ENCODE results near the gene SHISA7.

The SHISA7 gene

DNA sequence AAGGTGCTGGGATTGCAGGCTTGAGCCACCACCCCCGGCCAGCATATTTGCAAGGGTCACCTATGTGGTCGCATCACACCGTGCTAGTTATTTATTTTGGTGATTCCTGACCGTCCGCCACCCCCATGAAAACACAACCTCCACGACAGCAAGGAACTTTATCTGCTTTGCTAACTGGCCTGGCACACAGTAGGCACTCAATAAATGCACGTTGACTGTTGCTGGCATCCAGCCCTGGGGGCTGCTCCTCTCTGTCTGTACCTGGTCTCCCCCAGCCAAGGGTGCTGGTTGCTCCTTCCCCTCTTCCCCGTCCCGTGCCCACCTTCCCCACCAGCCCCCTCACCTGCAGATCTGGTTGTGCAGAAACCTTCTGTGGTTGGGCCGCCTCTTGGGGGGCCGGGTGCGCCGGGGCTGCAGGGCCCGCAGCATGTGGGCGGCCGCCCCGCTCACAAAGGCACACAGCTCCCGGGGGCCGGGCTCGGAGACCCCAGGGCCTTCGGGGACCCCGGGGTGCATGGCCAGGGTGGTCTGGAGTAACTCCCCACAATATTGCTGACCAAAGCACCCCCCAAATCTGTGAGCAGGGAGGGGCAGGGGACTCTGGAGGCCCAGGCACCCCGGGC lies 21.1 kb upstream of the SHISA7 start:
- in situ Hi-C loops (cut with MboI; ENCODE audit: low sequenced_read_pairs) = no loop called here

DNA sequence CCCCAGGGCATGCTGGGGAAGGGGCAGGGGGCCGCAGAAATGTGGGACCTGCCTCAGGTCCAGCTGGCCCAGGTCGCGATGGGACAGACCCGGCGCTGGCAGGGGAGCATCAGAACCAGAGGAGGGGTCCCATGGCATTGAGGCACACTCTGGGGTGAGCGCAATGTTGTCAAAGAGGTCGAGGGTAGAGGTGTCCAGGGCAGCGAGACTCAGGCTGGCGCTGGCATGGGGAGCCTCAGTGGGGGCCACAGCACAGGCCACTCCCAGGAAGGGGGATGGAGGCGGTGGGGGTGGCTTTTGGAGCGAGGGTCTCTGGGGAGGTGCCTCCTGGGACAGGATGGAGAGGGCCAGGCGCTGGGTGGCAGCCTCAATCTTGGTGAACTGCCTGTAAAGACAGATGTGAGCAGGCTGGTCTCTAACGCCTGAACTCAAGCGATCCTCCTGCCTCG lies 20.5 kb upstream of the SHISA7 start:
- in situ Hi-C loops (cut with MboI; ENCODE audit: low sequenced_read_pairs) = no loop called here

DNA sequence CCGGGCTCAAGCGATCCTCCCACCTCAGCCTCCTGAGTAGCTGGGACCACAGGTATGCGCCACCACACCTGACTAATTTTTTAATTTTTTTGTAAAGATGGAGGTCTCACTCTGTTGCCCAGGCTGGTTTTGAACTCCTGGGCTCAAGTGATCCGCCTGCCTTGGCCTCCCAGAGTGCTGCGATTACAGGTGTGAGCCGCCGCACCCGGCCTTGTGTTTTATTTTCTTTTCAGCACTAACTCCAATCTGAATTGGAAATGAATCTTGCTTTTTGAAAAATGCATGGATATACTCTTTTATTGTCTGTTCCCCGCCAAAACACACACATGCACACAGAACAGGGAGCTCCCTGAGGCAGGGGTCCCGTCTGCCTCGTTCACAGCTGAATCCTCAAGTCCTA lies 19.6 kb upstream of the SHISA7 start:
- in situ Hi-C loops (cut with MboI; ENCODE audit: low sequenced_read_pairs) = no loop called here

GRCh38 chr19:55461974-55462626 lies 19.0 kb upstream of the SHISA7 start:
- in situ Hi-C loops (cut with MboI; ENCODE audit: low sequenced_read_pairs) = no loop called here

- in situ Hi-C loops (cut with MboI; ENCODE audit: low sequenced_read_pairs) = no loop called here
Observed at GRCh38 chr19:55461259-55461973, 18.3 kb upstream of the SHISA7 start, which contains the start of gene ISOC2. ISOC2 (minus strand) TSS chr19:55461642; CDS start chr19:55456486, 5,156 bp downstream.

- in situ Hi-C loops (cut with MboI; ENCODE audit: low sequenced_read_pairs) = no loop called here
Observed at GRCh38 chr19:55460670-55461258, 17.7 kb upstream of the SHISA7 start.

GRCh38 chr19:55459950-55460657 lies 17.0 kb upstream of the SHISA7 start:
- in situ Hi-C loops (cut with MboI; ENCODE audit: low sequenced_read_pairs) = no loop called here

GRCh38 chr19:55459551-55459949 lies 16.4 kb upstream of the SHISA7 start:
- in situ Hi-C loops (cut with MboI; ENCODE audit: low sequenced_read_pairs) = no loop called here

DNA sequence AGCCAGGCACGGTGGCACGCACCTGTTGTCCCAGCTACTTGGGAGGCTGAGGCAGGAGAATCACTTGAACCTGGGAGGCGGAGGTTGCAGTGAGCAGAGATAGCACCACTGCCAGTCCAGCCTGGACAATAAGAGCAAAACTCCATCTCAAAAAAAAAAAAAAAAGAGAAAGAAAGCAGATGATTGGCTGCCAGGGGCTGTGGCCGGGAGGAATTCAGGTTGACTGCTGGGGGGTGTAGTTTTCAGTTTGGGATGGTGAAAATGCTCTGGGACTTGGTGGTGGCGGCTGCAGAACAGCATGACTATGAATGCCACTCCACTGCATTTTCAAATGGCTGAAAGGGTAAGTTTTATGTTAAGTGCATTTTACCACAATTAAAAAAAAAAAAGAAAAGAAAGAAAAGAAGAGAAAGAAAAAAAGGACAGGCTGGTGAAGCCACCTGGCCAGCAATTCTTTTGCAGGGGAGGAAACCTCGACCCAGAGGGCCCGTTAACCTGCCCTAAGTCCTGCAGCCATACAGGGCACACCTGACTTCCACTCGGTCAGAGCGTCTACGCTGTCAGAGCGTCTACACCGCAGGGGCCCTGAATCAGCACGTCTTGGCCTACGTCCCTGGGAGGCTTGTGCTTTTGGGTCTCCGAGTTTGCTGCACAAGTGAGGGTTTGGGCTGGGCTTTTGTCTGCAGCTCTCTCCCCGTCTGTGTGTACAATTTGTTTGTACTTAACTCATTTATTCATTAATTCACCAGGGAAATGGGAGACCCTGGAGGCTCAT lies 14.8 kb upstream of the SHISA7 start:
- in situ Hi-C loops (cut with MboI; ENCODE audit: low sequenced_read_pairs) = no loop called here

GRCh38 chr19:55456347-55456746 lies 13.2 kb upstream of the SHISA7 start:
- in situ Hi-C loops (cut with MboI; ENCODE audit: low sequenced_read_pairs) = no loop called here

GRCh38 chr19:55455576-55456235 lies 12.6 kb upstream of the SHISA7 start:
- in situ Hi-C loops (cut with MboI; ENCODE audit: low sequenced_read_pairs) = no loop called here

GRCh38 chr19:55454787-55455243 lies 11.7 kb upstream of the SHISA7 start:
- in situ Hi-C loops (cut with MboI; ENCODE audit: low sequenced_read_pairs) = no loop called here

GRCh38 chr19:55453511-55454260 lies 10.6 kb upstream of the SHISA7 start:
- in situ Hi-C loops (cut with MboI; ENCODE audit: low sequenced_read_pairs) = no loop called here

DNA sequence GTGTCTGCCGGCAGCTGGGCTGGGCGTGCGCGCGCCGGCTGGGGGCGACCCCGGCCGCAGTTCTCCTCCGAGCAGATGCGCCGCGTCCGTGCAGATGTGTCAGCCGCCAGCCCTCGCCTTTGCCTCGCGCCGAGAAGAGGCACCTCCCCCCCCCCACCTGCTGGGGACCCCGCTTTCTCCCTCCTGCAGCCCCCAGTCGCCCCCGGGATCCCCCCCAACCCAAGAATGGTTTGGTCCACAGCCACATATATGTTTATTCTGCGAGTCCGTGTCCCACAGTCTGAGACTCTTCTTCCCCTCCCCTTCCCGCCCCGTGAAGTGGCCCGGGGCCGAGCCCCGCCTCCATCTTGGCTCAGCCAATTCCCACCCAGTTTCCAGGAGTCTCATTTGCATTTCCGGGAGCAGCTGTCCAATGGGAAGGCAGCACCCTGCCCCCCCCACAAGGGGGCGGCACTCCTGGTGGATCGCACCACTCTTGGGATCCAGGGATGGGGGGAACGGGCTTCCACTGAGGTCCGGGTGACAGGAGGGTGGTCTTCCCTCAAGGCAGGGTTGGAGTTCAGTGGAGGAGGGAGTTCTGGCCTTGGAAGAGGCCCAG lies 9.7 kb upstream of the SHISA7 start:
- in situ Hi-C loops (cut with MboI; ENCODE audit: low sequenced_read_pairs) = no loop called here

GRCh38 chr19:55451965-55452748 lies 9.1 kb upstream of the SHISA7 start:
- in situ Hi-C loops (cut with MboI; ENCODE audit: low sequenced_read_pairs) = no loop called here

DNA sequence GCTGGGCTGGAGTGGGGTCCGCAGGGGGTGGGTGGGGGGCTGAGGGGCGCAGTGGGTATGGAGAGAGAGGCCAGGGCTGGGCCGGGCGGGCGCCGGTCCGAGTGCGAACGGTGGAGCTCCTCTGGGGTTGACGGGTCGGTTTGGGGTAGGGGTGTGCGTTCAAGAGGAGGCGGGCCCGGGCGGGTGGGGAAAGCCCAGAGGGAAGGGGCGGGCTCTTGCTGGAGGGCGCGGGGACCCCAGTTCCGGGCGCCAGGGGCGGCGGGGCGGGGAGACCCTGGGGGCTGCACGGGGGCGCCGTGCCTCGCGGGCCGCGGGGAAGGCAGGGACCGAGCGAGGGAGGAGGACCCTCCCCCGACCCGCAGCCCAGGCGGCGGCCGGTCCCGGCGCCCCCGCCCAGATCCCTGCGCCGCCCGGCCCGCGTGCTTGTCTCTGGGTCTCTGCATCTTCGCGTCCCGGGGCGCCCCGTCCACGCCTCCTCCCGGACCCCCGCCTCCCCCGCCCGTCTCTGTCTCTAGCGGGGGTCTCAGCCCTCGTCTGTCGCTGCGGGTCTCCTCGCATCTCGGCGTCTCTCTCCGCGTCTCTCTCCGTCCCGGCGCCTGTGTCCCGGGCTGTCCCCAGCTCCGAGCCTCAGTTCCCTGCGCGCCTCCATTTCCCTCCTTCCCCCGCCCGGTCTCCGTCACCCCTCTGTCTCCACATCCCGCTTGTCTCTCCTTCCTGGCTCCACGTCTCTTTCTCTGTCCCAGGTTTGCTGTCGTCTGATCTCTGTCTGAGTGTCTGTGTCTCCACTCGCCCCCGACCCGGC lies 8.3 kb upstream of the SHISA7 start:
- in situ Hi-C loops (cut with MboI; ENCODE audit: low sequenced_read_pairs) = no loop called here

- in situ Hi-C loops (cut with MboI; ENCODE audit: low sequenced_read_pairs) = no loop called here
Observed at GRCh38 chr19:55449469-55449868, 6.4 kb upstream of the SHISA7 start.
